ENCODE results near the gene KRT32.

DNA sequence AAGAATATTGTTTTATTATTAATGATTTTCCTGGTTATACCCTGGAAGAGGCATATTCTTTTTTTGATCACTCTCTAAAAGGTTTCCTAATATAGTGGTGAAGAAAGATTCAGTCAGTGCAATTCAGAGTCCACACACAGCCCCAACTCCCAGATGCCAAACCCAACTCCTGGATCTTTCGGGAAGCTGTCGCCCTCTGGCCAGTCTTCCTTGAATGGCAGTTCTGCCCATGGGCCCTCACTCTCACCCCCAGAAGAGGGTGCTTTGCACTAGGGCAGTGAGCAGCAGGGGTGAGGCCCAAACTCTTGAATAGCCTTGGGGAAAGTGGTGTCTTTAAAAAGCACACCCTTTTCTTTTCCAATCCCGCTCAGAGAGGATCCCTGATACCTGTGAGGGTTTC is 11.0 kb downstream of the KRT32 start:
- TF ChIP-seq POLR2A (IDR thresholded peaks at IDR 0.05), result no peak
- TF ChIP-seq, protein P1, sequence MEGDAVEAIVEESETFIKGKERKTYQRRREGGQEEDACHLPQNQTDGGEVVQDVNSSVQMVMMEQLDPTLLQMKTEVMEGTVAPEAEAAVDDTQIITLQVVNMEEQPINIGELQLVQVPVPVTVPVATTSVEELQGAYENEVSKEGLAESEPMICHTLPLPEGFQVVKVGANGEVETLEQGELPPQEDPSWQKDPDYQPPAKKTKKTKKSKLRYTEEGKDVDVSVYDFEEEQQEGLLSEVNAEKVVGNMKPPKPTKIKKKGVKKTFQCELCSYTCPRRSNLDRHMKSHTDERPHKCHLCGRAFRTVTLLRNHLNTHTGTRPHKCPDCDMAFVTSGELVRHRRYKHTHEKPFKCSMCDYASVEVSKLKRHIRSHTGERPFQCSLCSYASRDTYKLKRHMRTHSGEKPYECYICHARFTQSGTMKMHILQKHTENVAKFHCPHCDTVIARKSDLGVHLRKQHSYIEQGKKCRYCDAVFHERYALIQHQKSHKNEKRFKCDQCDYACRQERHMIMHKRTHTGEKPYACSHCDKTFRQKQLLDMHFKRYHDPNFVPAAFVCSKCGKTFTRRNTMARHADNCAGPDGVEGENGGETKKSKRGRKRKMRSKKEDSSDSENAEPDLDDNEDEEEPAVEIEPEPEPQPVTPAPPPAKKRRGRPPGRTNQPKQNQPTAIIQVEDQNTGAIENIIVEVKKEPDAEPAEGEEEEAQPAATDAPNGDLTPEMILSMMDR (IDR thresholded peaks at IDR 0.05), result no peak
- TF ChIP-seq POLR2AphosphoS5 (IDR thresholded peaks at IDR 0.05), result no peak
- no peak for TF ChIP-seq EP300 (IDR thresholded peaks at IDR 0.05)

All from sigmoid colon (tissue), 4 donors.